Hepatocyte (in vitro differentiated cells): ENCODE measurements around the gene DSCAM.

Experiments
- CTCF ChIP-seq: fragments of 200-600 bp; sonication (generic); IDR thresholded peaks from 2 replicates; pipeline ENCODE4 v1.5.1; 2016; ENCODE audit warnings: antibody characterized with exemption, mild to moderate bottlenecking; ENCODE audit not compliant: poor library complexity
- EZH2phosphoT487 ChIP-seq: fragments of 200-600 bp; sonication (generic); IDR thresholded peaks from one replicate; pipeline ENCODE4 v1.6.1; 2018; ENCODE audit warnings: antibody characterized with exemption, mild to moderate bottlenecking, low read depth, moderate library complexity; ENCODE audit not compliant: unreplicated experiment, severe bottlenecking

- TF ChIP-seq CTCF (no peak), EZH2phosphoT487 (no peak)
Measured at GRCh38 chr21:40797891-40798290, 49.1 kb downstream of the DSCAM start.
